Measurements from ENCODE around the gene RUNX2. TPM values are rescaled to one million over a fixed set of nuclear protein-coding genes. Genes with fewer than 3 reads are reported as not detected.

The RUNX2 gene
- total and polyA plus RNA-seq, 8 donors: 2.5 to 5.9 (median 3.0) TPM

DNA sequence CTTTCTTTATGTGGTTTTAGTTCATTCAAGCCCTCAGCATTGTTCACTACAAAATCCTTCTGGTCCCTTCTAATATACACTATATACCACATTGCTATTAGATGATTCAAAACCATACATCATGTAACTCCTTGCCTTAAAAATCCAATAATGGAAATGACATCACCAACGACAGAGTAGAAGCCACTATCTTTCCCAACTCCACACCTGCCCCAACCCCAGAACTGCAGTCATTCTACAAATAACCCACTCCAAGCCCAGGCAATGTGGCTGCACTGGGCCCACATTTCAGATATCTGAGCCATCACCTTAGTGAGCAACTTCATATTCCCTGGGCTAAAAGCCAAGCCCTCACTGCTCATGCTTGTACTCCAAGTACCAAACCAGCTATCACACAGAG lies 22.6 kb upstream of the RUNX2 start:
- H3K4me3 ChIP-seq: no peak overlapping the region
- no peaks in the 10 kb centered on the region for H3K36me3 ChIP-seq
- intact Hi-C loops (cut with DNase I): no loop called here
- no peak for ATAC-seq
- TF ChIP-seq, protein P1, sequence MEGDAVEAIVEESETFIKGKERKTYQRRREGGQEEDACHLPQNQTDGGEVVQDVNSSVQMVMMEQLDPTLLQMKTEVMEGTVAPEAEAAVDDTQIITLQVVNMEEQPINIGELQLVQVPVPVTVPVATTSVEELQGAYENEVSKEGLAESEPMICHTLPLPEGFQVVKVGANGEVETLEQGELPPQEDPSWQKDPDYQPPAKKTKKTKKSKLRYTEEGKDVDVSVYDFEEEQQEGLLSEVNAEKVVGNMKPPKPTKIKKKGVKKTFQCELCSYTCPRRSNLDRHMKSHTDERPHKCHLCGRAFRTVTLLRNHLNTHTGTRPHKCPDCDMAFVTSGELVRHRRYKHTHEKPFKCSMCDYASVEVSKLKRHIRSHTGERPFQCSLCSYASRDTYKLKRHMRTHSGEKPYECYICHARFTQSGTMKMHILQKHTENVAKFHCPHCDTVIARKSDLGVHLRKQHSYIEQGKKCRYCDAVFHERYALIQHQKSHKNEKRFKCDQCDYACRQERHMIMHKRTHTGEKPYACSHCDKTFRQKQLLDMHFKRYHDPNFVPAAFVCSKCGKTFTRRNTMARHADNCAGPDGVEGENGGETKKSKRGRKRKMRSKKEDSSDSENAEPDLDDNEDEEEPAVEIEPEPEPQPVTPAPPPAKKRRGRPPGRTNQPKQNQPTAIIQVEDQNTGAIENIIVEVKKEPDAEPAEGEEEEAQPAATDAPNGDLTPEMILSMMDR (IDR thresholded peaks at IDR 0.05): no peak
- H3K27ac ChIP-seq: no peak overlapping the region
- no peaks in the 10 kb centered on the region for H3K27me3 ChIP-seq
- H3K4me1 ChIP-seq: no peaks in the 10 kb centered on the region
- no peak for DNase-seq
- peaks cover 0 to 8% of the 10 kb centered on the region in 2 donors for H3K9me3 ChIP-seq

GRCh38 chr6:45310118-45310788 lies 17.9 kb upstream of the RUNX2 start:
- TF ChIP-seq, protein P1 (IDR thresholded peaks at IDR 0.05): no peak
- Histone ChIP-seq H3K27me3 (no peaks in the 10 kb centered on the region), H3K9me3 (peaks cover 0 to 8% of the 10 kb centered on the region in 2 donors), H3K4me1 (no peaks in the 10 kb centered on the region), H3K36me3 (no peaks in the 10 kb centered on the region), H3K27ac (no peak overlapping the region), H3K4me3 (no peak overlapping the region)
- intact Hi-C loops (cut with DNase I): no loop called here
- ATAC-seq (no peak), DNase-seq (peak in 1 of 4 donors; percentile 18)

- TF ChIP-seq, protein P1 (IDR thresholded peaks at IDR 0.05): no peak
- ATAC-seq (no peak), DNase-seq (no peak)
- Histone ChIP-seq H3K4me3 (no peak overlapping the region), H3K27ac (no peak overlapping the region), H3K4me1 (no peaks in the 10 kb centered on the region), H3K36me3 (no peaks in the 10 kb centered on the region), H3K27me3 (no peaks in the 10 kb centered on the region), H3K9me3 (no peaks in the 10 kb centered on the region)
- intact Hi-C loops (cut with DNase I): no loop called here
These were observed 14.0 kb upstream of the RUNX2 start for GRCh38 chr6:45314146-45314545.

DNA sequence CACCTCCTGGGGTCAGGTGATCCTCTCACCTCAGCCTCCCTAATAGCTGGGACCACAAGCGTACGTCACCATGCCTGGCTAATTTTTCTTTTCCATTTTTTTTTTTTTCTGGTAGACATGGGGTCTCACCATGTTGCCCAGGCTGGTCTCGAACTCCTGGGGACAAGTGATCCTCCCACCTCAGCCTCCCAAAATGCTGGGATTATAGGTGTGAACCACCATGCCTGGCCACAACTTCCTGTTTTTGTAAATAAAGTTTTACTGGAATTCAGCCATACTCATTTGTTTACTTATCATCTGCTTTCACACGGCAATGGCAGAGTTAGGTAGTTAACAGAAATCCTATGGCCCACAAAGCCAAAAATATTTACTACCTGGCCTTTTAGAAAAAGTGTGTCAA lies 7.8 kb upstream of the RUNX2 start:
- TF ChIP-seq, protein P1 (IDR thresholded peaks at IDR 0.05): no peak
- H3K4me1 ChIP-seq: peaks cover 0 to 5% of the 10 kb centered on the region in 2 donors
- no peak for DNase-seq
- no peak overlapping the region for H3K4me3 ChIP-seq
- no peaks in the 10 kb centered on the region for H3K9me3 ChIP-seq
- intact Hi-C loops (cut with DNase I): no loop called here
- no peak overlapping the region for H3K27ac ChIP-seq
- no peaks in the 10 kb centered on the region for H3K36me3 ChIP-seq
- no peak for ATAC-seq
- no peaks in the 10 kb centered on the region for H3K27me3 ChIP-seq

DNA sequence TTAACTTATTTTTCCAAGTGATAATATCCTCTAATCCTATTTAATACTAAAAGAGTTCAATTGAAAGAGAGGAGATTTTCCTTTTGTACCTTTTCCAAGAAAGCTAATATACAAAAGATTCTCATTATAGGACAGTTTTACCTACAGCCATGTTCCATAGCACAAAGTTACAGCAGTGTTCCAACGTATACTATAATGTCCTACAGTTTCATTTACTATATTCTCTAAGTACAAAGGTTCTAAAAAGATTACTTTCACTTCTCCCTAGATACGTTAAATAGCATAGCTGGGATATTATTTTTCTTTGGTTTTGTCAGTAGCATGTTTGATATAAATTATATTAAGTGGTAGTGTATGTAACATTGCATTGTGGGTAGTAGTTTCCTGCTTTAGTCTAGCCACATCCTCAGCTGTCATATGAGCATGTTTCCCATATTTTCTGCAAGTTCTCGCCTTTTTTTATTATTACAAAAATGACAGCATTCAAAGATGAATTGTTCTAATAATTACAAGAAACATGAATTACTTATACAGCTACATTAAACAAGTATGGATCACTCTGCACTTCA lies 4.4 kb upstream of the RUNX2 start:
- Histone ChIP-seq H3K4me3 (no peak overlapping the region), H3K27ac (no peak overlapping the region), H3K27me3 (no peaks in the 10 kb centered on the region), H3K9me3 (no peaks in the 10 kb centered on the region), H3K36me3 (no peaks in the 10 kb centered on the region), H3K4me1 (peaks cover 0 to 10% of the 10 kb centered on the region in 2 donors)
- DNase-seq: no peak
- TF ChIP-seq, protein P1 (IDR thresholded peaks at IDR 0.05): no peak
- ATAC-seq: no peak
- intact Hi-C loops (cut with DNase I): no loop called here
